ENCODE measurements around the gene ALKBH5.

The ALKBH5 gene

DNA sequence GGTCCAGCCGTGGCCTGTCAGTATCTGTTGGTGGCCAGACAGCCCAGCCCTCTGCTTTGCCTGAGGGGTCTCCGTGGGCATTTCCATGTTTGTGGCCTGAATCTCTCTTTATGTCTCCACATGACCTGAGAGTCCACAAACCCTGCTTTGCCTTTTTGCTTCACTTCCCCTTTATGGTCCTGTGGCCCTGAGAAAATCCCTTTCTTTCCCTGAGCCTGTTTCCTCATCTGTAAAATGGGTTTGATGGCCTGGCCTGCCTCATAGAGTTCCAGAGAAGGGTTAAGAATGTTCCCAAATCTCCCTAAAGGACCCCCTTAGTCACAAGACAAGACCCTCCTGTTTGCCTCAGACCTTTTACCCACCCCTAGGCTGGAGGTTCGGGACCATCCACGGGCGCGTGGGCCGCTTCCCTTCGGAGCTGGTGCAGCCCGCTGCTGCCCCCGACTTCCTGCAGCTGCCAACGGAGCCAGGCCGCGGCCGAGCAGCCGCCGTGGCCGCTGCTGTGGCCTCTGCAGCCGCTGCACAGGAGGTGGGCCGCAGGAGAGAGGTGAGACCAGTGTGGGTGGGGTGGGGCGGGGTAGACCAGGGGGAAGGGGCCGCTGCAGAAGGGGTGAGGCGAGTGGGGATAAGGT, 26.2 kb upstream of the ALKBH5 start:
- no peak overlapping the region for H3K27ac ChIP-seq
- DNase-seq (ENCODE audit: low read depth, low spot score) = no peak

GRCh38 chr17:18158022-18158600, 25.5 kb upstream of the ALKBH5 start:
- DNase-seq (ENCODE audit: low read depth, low spot score) = peak; percentile 73
- H3K27ac ChIP-seq = no peak overlapping the region

GRCh38 chr17:18159551-18160120, 24.0 kb upstream of the ALKBH5 start:
- H3K27ac ChIP-seq = no peak overlapping the region
- no peak for DNase-seq (ENCODE audit: low read depth, low spot score)

GRCh38 chr17:18160128-18160856, 23.3 kb upstream of the ALKBH5 start:
- H3K27ac ChIP-seq = no peak overlapping the region
- DNase-seq (ENCODE audit: low read depth, low spot score) = no peak

DNA sequence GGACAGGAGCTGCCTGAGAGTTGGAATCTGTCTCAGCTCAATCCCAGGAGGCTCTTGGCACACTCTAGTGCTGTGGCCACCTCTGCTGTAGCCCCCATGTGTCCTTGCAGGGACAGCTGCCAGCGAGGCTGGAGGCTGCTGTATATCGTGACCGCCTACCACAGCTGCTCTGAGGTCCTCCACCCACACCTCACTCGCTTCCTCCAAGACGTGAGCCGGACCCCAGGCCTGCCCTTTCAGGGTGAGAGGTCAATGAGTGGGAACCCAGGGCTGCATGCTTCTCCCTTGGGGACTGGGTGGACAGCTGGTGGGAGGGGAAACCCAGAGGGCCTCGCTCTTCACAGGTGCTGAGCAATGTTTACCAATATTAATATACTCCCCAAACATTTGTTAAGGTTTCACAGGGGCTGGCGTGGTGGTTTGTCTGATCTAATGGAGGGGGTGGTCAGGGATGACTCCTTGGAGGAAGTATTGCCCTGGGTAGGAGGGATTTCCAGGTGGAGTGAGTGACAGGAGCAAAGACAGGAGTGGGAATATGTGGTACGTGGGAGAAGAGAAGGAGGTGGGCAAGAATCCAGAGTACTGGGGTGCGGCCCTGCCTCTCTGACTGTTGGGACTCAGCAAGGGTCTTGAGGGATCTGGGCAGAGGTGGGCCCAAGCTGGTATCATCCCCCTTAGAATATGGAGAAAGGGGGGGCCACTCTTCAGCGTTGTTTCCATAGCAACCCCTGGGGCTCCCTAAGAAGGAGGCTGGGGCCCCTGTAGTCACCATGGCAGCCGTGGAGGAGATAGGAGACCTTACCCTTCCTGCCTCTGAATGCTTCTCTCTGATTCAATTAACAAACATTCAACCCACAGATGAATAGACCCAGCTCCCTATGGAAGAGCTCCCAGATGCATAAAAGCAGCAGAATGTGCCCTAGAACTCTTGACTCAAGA, 22.2 kb upstream of the ALKBH5 start:
- H3K27ac ChIP-seq = no peak overlapping the region
- no peak for DNase-seq (ENCODE audit: low read depth, low spot score)

DNA sequence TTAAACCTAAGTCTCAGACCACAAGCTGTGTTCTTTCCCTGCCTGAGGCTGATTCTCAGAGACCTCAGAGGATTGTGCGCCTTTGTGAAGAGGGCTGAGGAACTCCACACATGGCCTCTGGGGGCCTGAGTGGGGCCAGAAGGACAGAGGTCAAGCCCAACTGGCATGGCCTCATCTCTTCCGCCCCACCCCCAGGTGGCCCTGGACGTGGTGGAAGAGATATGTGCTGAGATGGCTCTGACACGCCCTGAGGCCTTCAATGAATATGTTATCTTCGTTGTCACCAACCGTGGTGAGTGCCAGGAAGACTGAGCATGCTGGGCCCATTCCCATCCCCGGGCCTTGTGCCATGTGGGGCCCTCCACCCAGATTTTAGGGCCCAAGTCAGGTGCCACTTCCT, 20.1 kb upstream of the ALKBH5 start:
- no peak overlapping the region for H3K27ac ChIP-seq
- no peak for DNase-seq (ENCODE audit: low read depth, low spot score)

DNA sequence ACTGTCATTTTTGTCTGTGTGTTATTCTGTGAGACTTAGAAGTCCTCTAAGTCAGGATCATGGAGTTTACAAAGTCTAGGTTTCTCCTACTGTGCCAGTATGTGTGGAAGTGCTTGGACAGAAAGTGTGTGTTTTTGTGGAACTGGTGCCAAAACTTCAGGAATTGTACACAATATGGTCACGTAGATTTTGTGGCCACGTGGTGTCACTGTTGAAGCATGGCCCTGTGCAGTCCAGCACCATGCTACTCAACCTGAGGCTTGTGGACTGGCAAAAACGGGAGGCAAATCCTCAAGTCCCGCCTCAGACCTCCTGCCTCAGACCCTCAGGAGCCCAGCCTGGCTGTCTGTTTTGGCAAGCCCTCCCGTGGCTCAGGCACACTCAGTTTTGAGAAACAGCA, 16.7 kb upstream of the ALKBH5 start:
- no peak for DNase-seq (ENCODE audit: low read depth, low spot score)

GRCh38 chr17:18167421-18167820, 16.2 kb upstream of the ALKBH5 start:
- no peak for DNase-seq (ENCODE audit: low read depth, low spot score)

More for the DNA sequence above, 16.7 kb upstream of the ALKBH5 start:
- H3K27ac ChIP-seq = no peak overlapping the region

GRCh38 chr17:18172531-18173278, 10.9 kb upstream of the ALKBH5 start:
- H3K27ac ChIP-seq = no peak overlapping the region
- no peak for DNase-seq (ENCODE audit: low read depth, low spot score)

More at GRCh38 chr17:18167421-18167820, 16.2 kb upstream of the ALKBH5 start:
- H3K27ac ChIP-seq = no peak overlapping the region

DNA sequence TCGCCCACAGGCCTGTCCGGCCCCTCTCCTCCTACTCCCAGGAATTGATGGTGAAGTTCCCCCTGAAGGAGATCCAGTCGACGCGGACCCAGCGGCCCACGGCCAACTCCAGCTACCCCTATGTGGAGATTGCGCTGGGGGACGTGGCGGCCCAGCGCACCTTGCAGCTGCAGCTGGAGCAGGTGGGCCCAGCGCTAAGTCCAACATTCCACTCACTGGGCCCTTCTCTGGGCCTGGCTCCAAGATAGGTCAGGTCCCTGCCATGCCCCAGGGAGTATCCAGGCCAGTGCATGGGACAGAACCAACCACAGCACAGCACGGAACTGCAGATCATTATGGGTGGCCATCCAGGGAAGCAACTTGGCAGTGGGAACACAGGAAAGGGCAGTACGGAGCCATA, 9.9 kb upstream of the ALKBH5 start:
- H3K27ac ChIP-seq = no peak overlapping the region

GRCh38 chr17:18176176-18176575, 7.5 kb upstream of the ALKBH5 start:
- no peak for DNase-seq (ENCODE audit: low read depth, low spot score)
- no peak overlapping the region for H3K27ac ChIP-seq

More for the DNA sequence above, 9.9 kb upstream of the ALKBH5 start:
- no peak for DNase-seq (ENCODE audit: low read depth, low spot score)

GRCh38 chr17:18177133-18177532, 6.5 kb upstream of the ALKBH5 start:
- DNase-seq (ENCODE audit: low read depth, low spot score) = no peak

GRCh38 chr17:18177722-18178121, 5.9 kb upstream of the ALKBH5 start:
- no peak overlapping the region for H3K27ac ChIP-seq
- DNase-seq (ENCODE audit: low read depth, low spot score) = no peak

More at GRCh38 chr17:18177133-18177532, 6.5 kb upstream of the ALKBH5 start:
- H3K27ac ChIP-seq = no peak overlapping the region

GRCh38 chr17:18179196-18179595, 4.4 kb upstream of the ALKBH5 start:
- DNase-seq (ENCODE audit: low read depth, low spot score) = no peak
- no peak overlapping the region for H3K27ac ChIP-seq

DNA sequence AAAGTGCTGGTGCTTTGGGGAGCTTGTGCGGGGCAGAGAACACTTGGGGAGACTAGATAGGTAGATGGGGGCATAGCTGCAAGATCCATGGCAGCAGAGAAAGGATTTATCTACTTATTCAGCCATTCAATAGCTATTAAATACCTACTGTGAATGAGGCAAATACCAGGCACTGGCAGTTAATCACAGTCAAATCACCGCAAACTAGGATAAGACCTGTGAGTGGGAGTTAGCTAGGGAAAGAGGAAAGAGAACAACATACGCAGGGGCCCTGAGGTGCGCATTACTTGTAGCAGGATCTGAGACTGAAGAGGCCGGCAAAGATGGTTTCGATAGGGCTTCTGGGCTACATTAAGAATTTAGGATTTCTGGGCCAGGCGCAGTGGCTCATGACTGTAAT, 3.8 kb upstream of the ALKBH5 start:
- DNase-seq (ENCODE audit: low read depth, low spot score) = no peak

DNA sequence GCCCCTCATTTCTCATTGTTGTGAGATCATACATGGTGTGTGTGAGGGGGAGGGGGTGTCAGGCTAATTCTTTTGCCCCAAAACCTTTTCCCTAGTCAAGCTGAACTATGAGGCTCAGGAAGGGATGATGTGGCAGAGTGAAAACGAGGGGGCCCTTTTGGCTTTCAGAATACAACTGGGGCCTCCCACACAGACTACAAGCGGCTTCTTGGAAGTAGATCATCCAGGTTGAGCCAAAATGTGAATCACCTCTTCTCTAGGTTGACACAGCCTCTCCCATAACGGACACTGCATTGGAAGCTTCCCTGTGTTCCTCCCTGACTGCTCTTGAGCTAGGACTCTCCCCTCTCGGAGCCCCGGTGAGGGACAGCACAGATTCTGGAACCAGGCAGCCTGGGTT, 2.3 kb upstream of the ALKBH5 start:
- peak overlapping the region; percentile 97 for H3K27ac ChIP-seq
- peak; percentile 20 for DNase-seq (ENCODE audit: low read depth, low spot score)

More for the DNA sequence above, 3.8 kb upstream of the ALKBH5 start:
- no peak overlapping the region for H3K27ac ChIP-seq

- no peak for DNase-seq (ENCODE audit: low read depth, low spot score)
- H3K27ac ChIP-seq = peak overlapping the region; percentile 97
Measured at GRCh38 chr17:18182110-18182977, 1.3 kb upstream of the ALKBH5 start.

GRCh38 chr17:18182978-18183333, 672 bp upstream of the ALKBH5 start:
- peak overlapping the region; percentile 97 for H3K27ac ChIP-seq
- peak; percentile 24 for DNase-seq (ENCODE audit: low read depth, low spot score)

All from epithelial cell of prostate (primary cell).